ENCODE results near the gene ATAD5. TPM values are rescaled to one million over a fixed set of nuclear protein-coding genes. Genes with fewer than 3 reads are reported as not detected.

Gene ATAD5
- total and polyA plus RNA-seq, 2 of the 13 experiments (the other 11 are each of a cell fraction or from before 2014, with no cell fraction given) = 1.8 to 10.7 TPM

- peak; percentile 86 for TF ChIP-seq ARID4A (CRISPR knock-in tag; IDR thresholded peaks at IDR 0.05; ENCODE audit: borderline replicate concordance)
- no peak for TF ChIP-seq TFE3 (CRISPR knock-in tag; IDR thresholded peaks at IDR 0.05)
- no peak for TF ChIP-seq MBNL3 (CRISPR knock-in tag; conservative IDR thresholded peaks at IDR 0.05)
- no peak for TF ChIP-seq IKZF1 (IDR thresholded peaks at IDR 0.05)
- TF ChIP-seq PLRG1 (conservative IDR thresholded peaks at IDR 0.05) = no peak
- no peak for TF ChIP-seq NCOA5 (CRISPR knock-in tag; IDR thresholded peaks at IDR 0.05)
- TF ChIP-seq SALL1 (CRISPR knock-in tag; IDR thresholded peaks at IDR 0.05) = peak; percentile 90
- no peak for TF ChIP-seq NFKB2 (CRISPR knock-in tag; IDR thresholded peaks at IDR 0.05; ENCODE audit: borderline replicate concordance)
- no peak for TF ChIP-seq MAFK (conservative IDR thresholded peaks at IDR 0.05 in 1 of 2, IDR thresholded peaks at IDR 0.05 in 1 of 2; ENCODE audit: low read length in 2 of 2)
- peak; percentile 70; the same call in 1 of the 2 replicates for TF ChIP-seq MAZ (IDR thresholded peaks at IDR 0.05; ENCODE audit: borderline replicate concordance, low read depth, low read length)
- TF ChIP-seq MAZ (CRISPR knock-in tag; IDR thresholded peaks at IDR 0.05; ENCODE audit: low read depth) = peak; percentile 82
- no peak for TF ChIP-seq SMARCE1 (IDR thresholded peaks at IDR 0.05; ENCODE audit: borderline replicate concordance)
- TF ChIP-seq ZFAT (CRISPR knock-in tag; conservative IDR thresholded peaks at IDR 0.05) = no peak
- TF ChIP-seq SIX4 (CRISPR knock-in tag; IDR thresholded peaks at IDR 0.05) = peak; percentile 42; the same call in 1 of the 2 replicates
- no peak for TF ChIP-seq SMAD1 (CRISPR knock-in tag; IDR thresholded peaks at IDR 0.05; ENCODE audit: borderline replicate concordance, low read depth)
- TF ChIP-seq KAT7 (CRISPR knock-in tag; IDR thresholded peaks at IDR 0.05; ENCODE audit: borderline replicate concordance) = peak; percentile 25; the same call in 1 of the 2 replicates
- TF ChIP-seq ZNF766 (CRISPR knock-in tag; IDR thresholded peaks at IDR 0.05; ENCODE audit: borderline replicate concordance) = no peak
- TF ChIP-seq NR1H2 (CRISPR knock-in tag; IDR thresholded peaks at IDR 0.05; ENCODE audit: borderline replicate concordance, low read depth) = no peak
- no peak for TF ChIP-seq TOE1 (CRISPR knock-in tag; IDR thresholded peaks at IDR 0.05)
- no peak for TF ChIP-seq TRIM22 (IDR thresholded peaks at IDR 0.05)
- no peak for TF ChIP-seq SOX13 (IDR thresholded peaks at IDR 0.05)
- TF ChIP-seq SOX13 (CRISPR knock-in tag; conservative IDR thresholded peaks at IDR 0.05 in 1 of 2, IDR thresholded peaks at IDR 0.05 in 1 of 2) = peak in 1 of 2 experiments; percentile 17; a peak in 1 of 4 replicates
- TF ChIP-seq MAF1 (CRISPR knock-in tag; IDR thresholded peaks at IDR 0.05; ENCODE audit: borderline replicate concordance) = no peak
- no peak; the same call in 1 of the 2 replicates for TF ChIP-seq TARDBP (CRISPR knock-in tag; IDR thresholded peaks at IDR 0.05)
Measured at GRCh38 chr17:30824356-30825145, 7.2 kb upstream of the ATAD5 start, which contains the start of gene CRLF3 (continued).

All from HepG2 (cell line).